ENCODE data around the gene WDFY3. TPM values are rescaled to one million over a fixed set of nuclear protein-coding genes. Genes with fewer than 3 reads are reported as not detected.

The WDFY3 gene
- total RNA-seq, 6 experiments from 2014 or later, result 39.1 to 52.6 (median 48.3) TPM

GRCh38 chr4:84632092-84632491 lies 334.4 kb downstream of the WDFY3 start:
- no peak for DNase-seq
- Mint-ChIP-seq H3K4me3 (no peak overlapping the region), H3K27me3 (ENCODE audit: insufficient read depth) (peaks cover 2% of the 10 kb centered on the region; the same call in 1 of the 2 replicates), H3K36me3 (ENCODE audit: low read depth) (no peaks in the 10 kb centered on the region), H3K27ac (no peak overlapping the region), H3K9me3 (no peaks in the 10 kb centered on the region), H3K4me1 (ENCODE audit: low read depth) (no peaks in the 10 kb centered on the region)
- TF ChIP-seq CTCF (IDR thresholded peaks at IDR 0.05), result no peak

- no peak overlapping the region for H3K4me3 Mint-ChIP-seq
- no peaks in the 10 kb centered on the region for H3K9me3 Mint-ChIP-seq
- peaks cover under 1% of the 10 kb centered on the region; the same call in 1 of the 2 replicates for H3K27me3 Mint-ChIP-seq (ENCODE audit: insufficient read depth)
- no peak overlapping the region for H3K27ac Mint-ChIP-seq
- no peak for TF ChIP-seq CTCF (IDR thresholded peaks at IDR 0.05)
- no peaks in the 10 kb centered on the region for H3K36me3 Mint-ChIP-seq (ENCODE audit: low read depth)
- no peaks in the 10 kb centered on the region for H3K4me1 Mint-ChIP-seq (ENCODE audit: low read depth)
- no peak for DNase-seq
Measured at GRCh38 chr4:84631573-84631972, 334.9 kb downstream of the WDFY3 start.

- TF ChIP-seq CTCF (IDR thresholded peaks at IDR 0.05), result no peak
Measured at GRCh38 chr4:84626673-84627072, 339.8 kb downstream of the WDFY3 start.

GRCh38 chr4:84623661-84624060 lies 342.8 kb downstream of the WDFY3 start:
- DNase-seq, result no peak
- TF ChIP-seq CTCF (IDR thresholded peaks at IDR 0.05), result no peak
- no peak overlapping the region for H3K27ac Mint-ChIP-seq
- no peaks in the 10 kb centered on the region for H3K9me3 Mint-ChIP-seq
- no peaks in the 10 kb centered on the region for H3K27me3 Mint-ChIP-seq (ENCODE audit: insufficient read depth)
- no peak overlapping the region for H3K4me3 Mint-ChIP-seq
- no peaks in the 10 kb centered on the region for H3K4me1 Mint-ChIP-seq (ENCODE audit: low read depth)
- H3K36me3 Mint-ChIP-seq (ENCODE audit: low read depth), result no peaks in the 10 kb centered on the region

More at GRCh38 chr4:84626673-84627072, 339.8 kb downstream of the WDFY3 start:
- H3K4me3 Mint-ChIP-seq, result no peak overlapping the region
- no peaks in the 10 kb centered on the region; the same call in 1 of the 2 replicates for H3K27me3 Mint-ChIP-seq (ENCODE audit: insufficient read depth)
- no peaks in the 10 kb centered on the region for H3K9me3 Mint-ChIP-seq
- no peaks in the 10 kb centered on the region for H3K36me3 Mint-ChIP-seq (ENCODE audit: low read depth)
- H3K4me1 Mint-ChIP-seq (ENCODE audit: low read depth), result no peaks in the 10 kb centered on the region
- DNase-seq, result no peak
- no peak overlapping the region for H3K27ac Mint-ChIP-seq

GRCh38 chr4:84622959-84623358 lies 343.5 kb downstream of the WDFY3 start:
- Mint-ChIP-seq H3K9me3 (no peaks in the 10 kb centered on the region), H3K4me3 (no peak overlapping the region), H3K4me1 (ENCODE audit: low read depth) (no peaks in the 10 kb centered on the region), H3K27ac (no peak overlapping the region), H3K36me3 (ENCODE audit: low read depth) (no peaks in the 10 kb centered on the region), H3K27me3 (ENCODE audit: insufficient read depth) (peaks cover 3% of the 10 kb centered on the region; the same call in 1 of the 2 replicates)
- TF ChIP-seq CTCF (IDR thresholded peaks at IDR 0.05), result no peak
- no peak for DNase-seq
